Breast epithelium (tissue), 3 donors: ENCODE results near the gene RLBP1.

Source experiments
- POLR2A ChIP-seq: fragments of 450-650 bp; IDR thresholded peaks from one replicate; pipeline ENCODE4 v1.6.1; 2016; ENCODE audit warnings: antibody characterized with exemption, mild to moderate bottlenecking, moderate library complexity
- POLR2AphosphoS5 ChIP-seq, 3 donors: sonication (generic); formaldehyde crosslinking; IDR thresholded peaks; one replicate each; pipeline ENCODE4 v1.6.1; 2017; ENCODE audit warnings: antibody characterized with exemption in 3 of 3
- TF ChIP-seq, protein P1 (sequence below), 3 donors: fragments of 450-650 bp; IDR thresholded peaks; one replicate each; pipeline ENCODE4 v1.5.1; 2016 to 2017; ENCODE audit warnings: antibody characterized with exemption in 3 of 3, mild to moderate bottlenecking in 3 of 3, moderate library complexity in 3 of 3

DNA sequence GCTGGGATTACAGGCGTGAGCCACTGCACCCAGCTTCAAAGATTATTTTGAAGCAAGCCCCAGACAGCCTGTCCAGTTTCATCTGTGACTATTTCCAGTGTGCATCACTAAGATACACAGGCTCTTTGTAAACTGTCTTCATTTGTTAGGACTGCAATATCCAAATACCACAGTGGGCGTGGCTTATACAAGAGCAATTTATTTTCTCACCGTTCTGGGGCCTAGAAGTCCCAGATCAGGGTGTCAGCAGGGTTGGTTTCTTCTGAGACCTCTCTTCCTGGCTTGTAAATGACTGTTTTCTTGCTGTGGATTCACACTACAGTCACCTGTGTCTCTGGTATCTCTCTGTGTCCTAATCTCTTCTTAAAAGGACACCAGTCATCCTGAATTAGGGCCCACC, 59.7 kb downstream of the RLBP1 start:
- TF ChIP-seq POLR2AphosphoS5 (IDR thresholded peaks at IDR 0.05), result no peak
- TF ChIP-seq, protein P1, sequence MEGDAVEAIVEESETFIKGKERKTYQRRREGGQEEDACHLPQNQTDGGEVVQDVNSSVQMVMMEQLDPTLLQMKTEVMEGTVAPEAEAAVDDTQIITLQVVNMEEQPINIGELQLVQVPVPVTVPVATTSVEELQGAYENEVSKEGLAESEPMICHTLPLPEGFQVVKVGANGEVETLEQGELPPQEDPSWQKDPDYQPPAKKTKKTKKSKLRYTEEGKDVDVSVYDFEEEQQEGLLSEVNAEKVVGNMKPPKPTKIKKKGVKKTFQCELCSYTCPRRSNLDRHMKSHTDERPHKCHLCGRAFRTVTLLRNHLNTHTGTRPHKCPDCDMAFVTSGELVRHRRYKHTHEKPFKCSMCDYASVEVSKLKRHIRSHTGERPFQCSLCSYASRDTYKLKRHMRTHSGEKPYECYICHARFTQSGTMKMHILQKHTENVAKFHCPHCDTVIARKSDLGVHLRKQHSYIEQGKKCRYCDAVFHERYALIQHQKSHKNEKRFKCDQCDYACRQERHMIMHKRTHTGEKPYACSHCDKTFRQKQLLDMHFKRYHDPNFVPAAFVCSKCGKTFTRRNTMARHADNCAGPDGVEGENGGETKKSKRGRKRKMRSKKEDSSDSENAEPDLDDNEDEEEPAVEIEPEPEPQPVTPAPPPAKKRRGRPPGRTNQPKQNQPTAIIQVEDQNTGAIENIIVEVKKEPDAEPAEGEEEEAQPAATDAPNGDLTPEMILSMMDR (IDR thresholded peaks at IDR 0.05), result no peak
- no peak for TF ChIP-seq POLR2A
